KOPT-K1 (cell line): ENCODE measurements around the gene TMCC3.

ENCODE experiments used
- H3K27ac ChIP-seq: fragments of 200-600 bp; sonication (generic); 2 replicates; pipeline ENCODE4 v1.5.1; 2016; ENCODE audit warnings: antibody characterized with exemption, mild to moderate bottlenecking, low read depth, low read length; ENCODE audit not compliant: poor library complexity, severe bottlenecking
- H3K36me3 ChIP-seq: fragments of 200-600 bp; sonication (generic); 2 replicates; pipeline ENCODE4 v1.5.1; 2017; ENCODE audit warnings: antibody characterized with exemption, mild to moderate bottlenecking, low read length, moderate library complexity; ENCODE audit not compliant: insufficient read depth
- H3K9me3 ChIP-seq: fragments of 200-600 bp; sonication (generic); 2 replicates; pipeline ENCODE4 v1.5.1; 2017; ENCODE audit warnings: antibody characterized with exemption, low read length, mild to moderate bottlenecking; ENCODE audit not compliant: insufficient read depth, poor library complexity, severe bottlenecking

TMCC3 gene

DNA sequence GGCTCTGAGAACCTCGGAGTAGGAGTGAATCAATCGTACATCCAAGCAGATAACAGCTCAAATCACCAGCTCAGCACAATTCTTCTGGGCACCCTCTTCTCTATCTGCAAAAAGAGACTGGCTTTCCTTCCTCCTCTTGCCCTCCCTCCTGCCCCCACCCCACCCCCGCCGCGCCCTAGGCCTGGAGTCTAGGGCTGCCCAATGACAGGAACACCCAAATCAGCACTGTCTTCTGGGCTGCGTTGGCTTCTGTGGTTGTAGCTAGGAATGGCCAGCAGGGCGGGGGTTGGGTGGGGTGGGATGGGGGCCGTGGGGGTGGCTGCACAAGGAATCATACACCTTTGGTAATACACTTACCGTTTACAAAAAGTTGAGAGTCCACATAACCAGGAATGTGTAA, 28.0 kb upstream of the TMCC3 start:
- Histone ChIP-seq H3K27ac (no peak overlapping the region), H3K36me3 (no peaks in the 10 kb centered on the region), H3K9me3 (no peaks in the 10 kb centered on the region)

- no peaks in the 10 kb centered on the region for H3K9me3 ChIP-seq
- H3K36me3 ChIP-seq = no peaks in the 10 kb centered on the region
- H3K27ac ChIP-seq = no peak overlapping the region
Measured at GRCh38 chr12:94677778-94678177, 27.4 kb upstream of the TMCC3 start.

GRCh38 chr12:94676922-94677321, 26.6 kb upstream of the TMCC3 start:
- no peaks in the 10 kb centered on the region for H3K9me3 ChIP-seq
- no peaks in the 10 kb centered on the region for H3K36me3 ChIP-seq
- no peak overlapping the region for H3K27ac ChIP-seq

GRCh38 chr12:94676031-94676641, 25.8 kb upstream of the TMCC3 start:
- Histone ChIP-seq H3K27ac (no peak overlapping the region), H3K9me3 (no peaks in the 10 kb centered on the region), H3K36me3 (no peaks in the 10 kb centered on the region)

GRCh38 chr12:94674835-94675234, 24.5 kb upstream of the TMCC3 start:
- Histone ChIP-seq H3K9me3 (no peaks in the 10 kb centered on the region), H3K27ac (no peak overlapping the region), H3K36me3 (no peaks in the 10 kb centered on the region)

- Histone ChIP-seq H3K36me3 (no peaks in the 10 kb centered on the region), H3K27ac (no peak overlapping the region), H3K9me3 (no peaks in the 10 kb centered on the region)
Measured at GRCh38 chr12:94674051-94674451, 23.7 kb upstream of the TMCC3 start.

DNA sequence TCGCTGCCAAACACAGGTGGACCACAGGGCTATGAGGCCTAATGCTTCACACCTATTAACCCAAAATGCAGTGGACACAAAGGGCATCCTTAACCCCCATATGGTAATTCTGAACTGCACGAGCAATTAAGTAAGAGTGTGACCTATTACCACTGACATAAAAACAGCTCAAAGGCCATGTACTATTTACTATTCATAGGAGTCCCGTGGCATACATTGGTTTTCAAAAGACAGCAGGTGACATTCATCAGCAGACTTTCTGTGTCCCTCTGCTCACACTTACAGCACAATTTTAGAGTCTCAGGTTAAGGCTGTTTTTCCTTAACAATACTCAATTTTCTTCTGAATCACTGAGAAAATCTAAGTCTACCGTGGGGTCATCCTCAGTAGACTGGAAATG, 23.1 kb upstream of the TMCC3 start:
- no peaks in the 10 kb centered on the region for H3K9me3 ChIP-seq
- H3K36me3 ChIP-seq = no peaks in the 10 kb centered on the region
- no peak overlapping the region for H3K27ac ChIP-seq

DNA sequence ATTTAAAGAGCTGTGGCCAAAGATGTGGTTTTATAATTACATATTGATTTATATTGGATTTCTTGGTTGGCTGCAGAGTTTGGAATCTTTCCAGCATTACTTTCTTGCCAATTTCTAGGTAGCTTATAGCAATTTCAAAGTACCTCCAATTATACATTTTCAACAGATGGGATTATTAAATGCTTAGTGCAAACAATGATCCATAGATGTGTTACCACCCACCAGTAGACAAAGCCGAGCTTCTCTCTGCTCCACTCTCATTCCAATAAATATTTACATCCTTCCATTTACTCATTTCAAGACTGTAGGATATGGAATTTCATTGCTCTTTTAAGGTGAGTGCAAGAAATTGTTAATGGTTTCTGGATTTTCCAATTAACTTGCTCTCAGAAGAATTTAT, 21.6 kb upstream of the TMCC3 start:
- Histone ChIP-seq H3K36me3 (no peaks in the 10 kb centered on the region), H3K27ac (no peak overlapping the region), H3K9me3 (no peaks in the 10 kb centered on the region)

- no peaks in the 10 kb centered on the region for H3K9me3 ChIP-seq
- H3K36me3 ChIP-seq = no peaks in the 10 kb centered on the region
- H3K27ac ChIP-seq = no peak overlapping the region
Measured at GRCh38 chr12:94670898-94671297, 20.5 kb upstream of the TMCC3 start.

DNA sequence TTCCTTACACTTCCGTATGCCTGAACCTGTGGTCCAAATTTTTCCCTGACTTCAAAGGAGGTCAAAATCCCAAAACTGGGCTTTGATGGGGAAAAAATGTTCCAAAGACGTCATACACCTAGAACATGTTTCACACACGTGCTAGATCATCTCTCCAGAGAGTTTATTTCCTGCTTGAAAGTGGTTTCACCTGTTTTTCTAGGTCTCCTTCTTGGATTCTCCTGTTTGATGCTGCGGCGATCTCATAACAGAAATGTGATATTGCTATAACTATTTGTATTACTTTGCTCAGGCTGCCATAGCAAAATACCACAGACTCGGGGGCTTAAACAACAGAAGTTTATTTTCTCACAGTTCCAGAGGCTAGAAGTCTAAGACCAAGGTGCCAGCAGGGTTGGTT, 19.7 kb upstream of the TMCC3 start:
- no peak overlapping the region for H3K27ac ChIP-seq
- H3K36me3 ChIP-seq = no peaks in the 10 kb centered on the region
- H3K9me3 ChIP-seq = no peaks in the 10 kb centered on the region

DNA sequence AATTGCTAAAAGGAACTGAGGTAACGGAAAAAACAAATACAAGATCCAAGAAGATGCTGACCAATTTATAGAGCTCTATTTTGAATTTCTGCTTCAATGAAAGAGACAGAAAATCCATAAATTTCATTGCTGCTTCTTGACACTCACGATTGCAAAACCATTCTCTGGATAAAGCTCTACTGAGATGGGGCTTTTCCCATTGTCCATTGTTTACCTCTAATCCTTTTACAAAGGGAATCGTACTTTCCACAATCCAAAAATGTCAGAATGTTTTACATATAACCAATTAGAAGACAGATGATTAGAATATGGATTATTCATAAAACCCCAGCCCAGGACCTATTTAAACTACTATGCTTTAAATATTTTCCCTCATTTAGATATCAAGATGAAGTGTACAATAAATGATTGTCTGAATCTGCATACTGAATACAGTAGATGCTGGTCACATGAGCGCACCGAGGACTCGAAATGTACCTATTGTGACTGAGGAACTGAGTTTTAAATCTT, 16.7 kb upstream of the TMCC3 start:
- H3K27ac ChIP-seq = no peak overlapping the region
- no peaks in the 10 kb centered on the region for H3K9me3 ChIP-seq
- H3K36me3 ChIP-seq = no peaks in the 10 kb centered on the region

DNA sequence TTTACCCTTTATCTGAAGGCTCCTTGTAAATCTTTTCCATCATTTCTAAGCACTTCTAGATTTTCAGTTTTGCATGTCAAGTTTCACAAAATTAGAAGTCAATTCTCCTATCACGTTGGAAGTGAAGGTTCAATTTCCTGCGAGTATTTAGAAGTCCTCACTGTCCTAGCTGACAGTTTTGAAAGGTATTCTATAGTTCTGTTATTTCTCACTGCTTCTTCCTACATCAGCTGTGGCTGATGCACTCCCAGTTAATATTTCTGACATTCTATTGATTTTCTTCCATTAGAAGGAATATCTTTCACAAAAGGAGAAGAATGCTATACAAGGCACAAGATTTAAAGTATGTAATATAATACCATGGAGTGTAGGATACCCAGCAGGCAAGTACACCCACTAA, 15.8 kb upstream of the TMCC3 start:
- Histone ChIP-seq H3K9me3 (no peaks in the 10 kb centered on the region), H3K36me3 (no peaks in the 10 kb centered on the region), H3K27ac (no peak overlapping the region)

DNA sequence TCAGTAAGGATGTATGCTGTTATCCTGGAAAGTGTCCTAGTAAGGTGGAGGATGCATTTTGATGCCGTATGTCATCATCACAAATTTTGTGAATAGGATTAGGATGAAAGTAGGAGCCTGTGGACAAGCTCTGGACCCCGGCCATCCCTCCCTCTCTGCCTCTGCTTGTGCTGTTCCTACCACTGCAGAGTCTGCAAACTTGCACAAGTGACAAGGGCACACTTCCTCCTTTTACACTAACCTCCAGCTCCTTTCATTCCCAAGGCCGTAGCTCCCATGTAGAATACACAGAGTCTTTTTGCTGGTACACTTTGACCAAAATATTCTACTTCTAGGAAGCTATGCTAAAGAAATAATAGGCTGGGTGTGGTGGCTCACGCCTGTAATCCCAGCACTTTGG, 13.3 kb upstream of the TMCC3 start:
- Histone ChIP-seq H3K9me3 (no peaks in the 10 kb centered on the region), H3K36me3 (no peaks in the 10 kb centered on the region), H3K27ac (no peak overlapping the region)

GRCh38 chr12:94663071-94663470, 12.7 kb upstream of the TMCC3 start:
- Histone ChIP-seq H3K36me3 (no peaks in the 10 kb centered on the region), H3K27ac (no peak overlapping the region)

DNA sequence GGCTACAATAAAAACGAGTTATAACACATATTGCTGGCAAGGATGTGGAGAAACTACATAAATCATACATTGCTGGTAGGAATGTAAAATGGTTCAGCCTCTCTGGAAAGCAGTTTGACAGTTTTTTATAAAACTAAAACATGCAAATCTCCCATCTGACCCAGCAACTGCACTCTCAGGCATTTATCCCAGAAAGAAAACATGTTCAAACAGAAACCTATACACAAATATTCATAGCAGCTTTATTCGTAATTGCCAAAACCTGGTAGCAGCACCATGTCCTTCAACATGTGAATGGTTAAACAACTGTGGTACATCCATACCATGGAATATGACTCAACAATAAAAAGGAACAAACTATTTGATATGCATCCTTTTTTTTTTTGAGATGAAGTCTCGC, 10.1 kb upstream of the TMCC3 start:
- Histone ChIP-seq H3K36me3 (no peaks in the 10 kb centered on the region), H3K27ac (no peak overlapping the region), H3K9me3 (no peaks in the 10 kb centered on the region)

More at GRCh38 chr12:94663071-94663470, 12.7 kb upstream of the TMCC3 start:
- H3K9me3 ChIP-seq = no peaks in the 10 kb centered on the region

DNA sequence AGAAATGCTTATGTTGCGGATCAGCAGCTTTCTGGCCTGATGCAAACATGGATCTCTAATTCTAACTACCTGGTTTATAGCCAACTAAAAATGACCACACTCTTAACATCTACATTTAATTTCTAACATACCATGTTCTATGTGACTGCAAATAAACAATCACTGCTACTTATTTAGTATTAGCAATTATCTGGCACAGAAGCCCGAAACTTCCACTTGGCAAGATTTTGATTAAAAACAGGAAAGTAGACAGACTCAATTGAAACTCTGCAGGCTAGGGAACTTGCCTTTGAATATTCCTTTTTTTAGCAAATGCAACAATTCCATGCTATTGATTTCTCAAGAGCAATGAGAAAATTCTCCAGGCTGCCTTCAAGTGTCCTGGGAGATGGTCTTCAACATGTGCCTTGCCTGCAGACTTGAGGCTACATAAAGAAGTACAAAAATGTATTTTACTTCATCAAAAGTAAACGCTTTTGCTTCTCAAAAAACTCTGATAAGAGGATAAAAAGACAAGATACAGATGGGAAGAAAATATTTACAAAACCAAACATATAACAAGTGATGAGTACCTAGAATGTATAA, 9.1 kb upstream of the TMCC3 start:
- no peaks in the 10 kb centered on the region for H3K9me3 ChIP-seq
- H3K27ac ChIP-seq = no peak overlapping the region

More for the DNA sequence above, 9.1 kb upstream of the TMCC3 start:
- no peaks in the 10 kb centered on the region for H3K36me3 ChIP-seq
